Stomach (tissue), 9 donors: ENCODE measurements around the gene TAPT1. TPM values are rescaled to one million over a fixed set of nuclear protein-coding genes. Genes with fewer than 3 reads are reported as not detected.

Experiments
- DNase-seq, 2 donors: peaks; one replicate each; pipeline versions ENCODE4 v3.0.0 to v3.0.0-alpha.2; 2013 to 2019
- H3K27ac ChIP-seq, 5 donors: fragments of 200-600 bp in 4 of 5; sonication (generic) in 4 of 5; one replicate each; pipeline ENCODE4 v1.5.1; 2013 to 2019; ENCODE audit warnings: mild to moderate bottlenecking in 1 of 5, moderate library complexity in 1 of 5
- H3K27me3 ChIP-seq, 3 donors: fragments of 200-600 bp; sonication (generic); one replicate each; pipeline ENCODE4 v1.5.1; 2017 to 2019; ENCODE audit warnings: mixed run types in 1 of 3
- H3K36me3 ChIP-seq, 4 donors: fragments of 200-600 bp; sonication (generic); 1 replicate in 3 of 4; 2 replicates in 1 of 4; pipeline ENCODE4 v1.5.1; 2016 to 2019
- H3K4me1 ChIP-seq, 4 donors: fragments of 200-600 bp; sonication (generic); one replicate each; pipeline ENCODE4 v1.5.1; 2016 to 2019
- H3K4me3 ChIP-seq, 4 donors: fragments of 200-600 bp; sonication (generic) in 3 of 4; one replicate each; pipeline ENCODE4 v1.5.1; 2016 to 2019; ENCODE audit warnings: mild to moderate bottlenecking in 1 of 4
- H3K9me3 ChIP-seq, 4 donors: fragments of 200-600 bp; sonication (generic); one replicate each; pipeline ENCODE4 v1.5.1; 2016 to 2019
- CTCF ChIP-seq, 7 experiments: fragments of 450-650 bp in 4 of 7; fragments of 200-600 bp in 3 of 7; sonication (generic) in 3 of 7; IDR thresholded peaks; one replicate each; pipeline ENCODE4 v1.5.1; 2016 to 2019; ENCODE audit warnings: antibody characterized with exemption in 7 of 7, control low read depth in 2 of 7, mild to moderate bottlenecking in 1 of 7
- EP300 ChIP-seq: sonication (generic); formaldehyde crosslinking; IDR thresholded peaks from one replicate; pipeline ENCODE4 v1.6.1; 2017; ENCODE audit warnings: antibody characterized with exemption
- POLR2A ChIP-seq, 4 donors: fragments of 450-650 bp; IDR thresholded peaks; one replicate each; pipeline ENCODE4 v1.6.1; 2016; ENCODE audit warnings: antibody characterized with exemption in 4 of 4, control low read depth in 2 of 4, mild to moderate bottlenecking in 1 of 4, moderate library complexity in 1 of 4
- POLR2AphosphoS5 ChIP-seq, 3 donors: sonication (generic); formaldehyde crosslinking; IDR thresholded peaks; one replicate each; pipeline ENCODE4 v1.6.1; 2016; ENCODE audit warnings: antibody characterized with exemption in 3 of 3
- WGBS, 5 donors: extraction: QIAGEN DNeasy Blood & Tissue Kit in 3 of 5; methylation state at CpG; one replicate each; pipeline versions ENCODE4 v1.1.5 to v1.1.7; 2013 to 2018; 5-methylcytosine and 5-hydroxymethylcytosine counted together
- intact Hi-C: fragments of 100-400 bp; cut with DNase I; formaldehyde crosslinking; loops from one replicate; pipeline ENCODE4 v1.15.1; 2023; ENCODE audit warnings: low total_unique reads
- polyA plus RNA-seq, 3 donors: library from polyadenylated mRNA; stranded (reverse); fragments of 200-250 nt; gene quantifications; one replicate each; pipeline ENCODE4 v1.2.3, GENCODE V29; 2013
- total RNA-seq, 5 donors: library from RNA; depleted of rRNA; stranded (reverse); fragments of >200 nt; gene quantifications; one replicate each; pipeline versions ENCODE4 v1.1.0 to v1.2.3, GENCODE V29; 2014 to 2016
- donor health status: healthy with polysubstance abuse.
- donor health status: Bipolar disorder and iron deficiency.
- donor health status: healthy.

Gene TAPT1
- total and polyA plus RNA-seq, 8 donors, result 5.9 to 97.8 (median 13.7) TPM

GRCh38 chr4:16168710-16169388 is 57.4 kb downstream of the TAPT1 start:
- TF ChIP-seq POLR2A (IDR thresholded peaks at IDR 0.05), result no peak
- TF ChIP-seq EP300, result no peak
- no peak for TF ChIP-seq CTCF (IDR thresholded peaks at IDR 0.05)
- no peak for TF ChIP-seq POLR2AphosphoS5 (IDR thresholded peaks at IDR 0.05)
- Histone ChIP-seq H3K27me3 (no peaks in the 10 kb centered on the region), H3K9me3 (no peaks in the 10 kb centered on the region), H3K4me1 (peaks cover 0 to 7% (median 0%) of the 10 kb centered on the region in 4 donors), H3K36me3 (peaks cover 35 to 97% (median 93%) of the 10 kb centered on the region in 4 donors), H3K27ac (peak overlapping the region in 1 of 5 donors; percentile 28), H3K4me3 (no peak overlapping the region)
- WGBS, 5 donors, result 56 to 88% (median 69%) methylated on average over 3 of the region's 3 CpGs
- DNase-seq, result peak in 1 of 2 donors; percentile 35
- intact Hi-C loops, result no loop called here

GRCh38 chr4:16168144-16168543 is 58.1 kb downstream of the TAPT1 start:
- Histone ChIP-seq H3K4me3 (no peak overlapping the region), H3K4me1 (peaks cover 0 to 7% (median 0%) of the 10 kb centered on the region in 4 donors), H3K27ac (no peak overlapping the region), H3K27me3 (no peaks in the 10 kb centered on the region), H3K9me3 (no peaks in the 10 kb centered on the region), H3K36me3 (peaks cover 41 to 97% (median 93%) of the 10 kb centered on the region in 4 donors)
- DNase-seq, result no peak
- 88 to 98% (median 97%) methylated on average over 8 of the region's 8 CpGs for WGBS, 5 donors
- intact Hi-C loops, result no loop called here
- TF ChIP-seq EP300 (no peak), POLR2A (IDR thresholded peaks at IDR 0.05) (no peak), POLR2AphosphoS5 (IDR thresholded peaks at IDR 0.05) (no peak), CTCF (IDR thresholded peaks at IDR 0.05) (no peak)

- TF ChIP-seq POLR2A (IDR thresholded peaks at IDR 0.05) (no peak), POLR2AphosphoS5 (IDR thresholded peaks at IDR 0.05) (no peak), EP300 (no peak), CTCF (IDR thresholded peaks at IDR 0.05) (no peak)
- H3K27me3 ChIP-seq, result no peaks in the 10 kb centered on the region
- H3K9me3 ChIP-seq, result no peaks in the 10 kb centered on the region
- DNase-seq, result no peak
- H3K36me3 ChIP-seq, result peaks cover 44 to 98% (median 94%) of the 10 kb centered on the region in 4 donors
- whole genome bisulfite sequencing, 5 donors, result 93 to 98% (median 98%) methylated on average over 7 of the region's 7 CpGs
- intact Hi-C loops, result no loop called here
- H3K4me1 ChIP-seq, result peaks cover 0 to 6% (median 0%) of the 10 kb centered on the region in 4 donors
- H3K27ac ChIP-seq, result no peak overlapping the region
- no peak overlapping the region for H3K4me3 ChIP-seq
Measured at GRCh38 chr4:16165931-16166330, 60.3 kb downstream of the TAPT1 start.

- WGBS, 5 donors, result 81 to 88% (median 85%) methylated on average over 4 of the region's 4 CpGs
- intact Hi-C loops, result no loop called here
- peaks cover 27 to 79% (median 67%) of the 10 kb centered on the region in 4 donors for H3K36me3 ChIP-seq
Measured at GRCh38 chr4:16162891-16163290, 63.4 kb downstream of the TAPT1 start.

More at GRCh38 chr4:16162891-16163290, 63.4 kb downstream of the TAPT1 start:
- Histone ChIP-seq H3K4me1 (peaks cover 8 to 30% (median 16%) of the 10 kb centered on the region in 4 donors), H3K27ac (no peak overlapping the region), H3K9me3 (no peaks in the 10 kb centered on the region), H3K4me3 (no peak overlapping the region), H3K27me3 (no peaks in the 10 kb centered on the region)
- TF ChIP-seq CTCF (IDR thresholded peaks at IDR 0.05), result no peak
- no peak for TF ChIP-seq EP300
- TF ChIP-seq POLR2A (IDR thresholded peaks at IDR 0.05), result no peak
- no peak for TF ChIP-seq POLR2AphosphoS5 (IDR thresholded peaks at IDR 0.05)
- DNase-seq, result no peak
